HG03280 (cell line): Measurements from ENCODE around the gene PPFIA4.
"Not testable (repeated sequence)": the region's sequence is repeated elsewhere in the genome, so short reads cannot be mapped to it uniquely, and the experiment has no call there.

Experiments used
- ATAC-seq: cut with Tn5 transposase; IDR thresholded peaks from one replicate; pipeline ENCODE4 v1.9.1; 2021; ENCODE audit warnings: mild to moderate bottlenecking, moderate library complexity; ENCODE audit not compliant: unreplicated experiment

The PPFIA4 gene

GRCh38 chr1:203011582-203011981, 14.7 kb upstream of the PPFIA4 start:
- ATAC-seq = no peak

DNA sequence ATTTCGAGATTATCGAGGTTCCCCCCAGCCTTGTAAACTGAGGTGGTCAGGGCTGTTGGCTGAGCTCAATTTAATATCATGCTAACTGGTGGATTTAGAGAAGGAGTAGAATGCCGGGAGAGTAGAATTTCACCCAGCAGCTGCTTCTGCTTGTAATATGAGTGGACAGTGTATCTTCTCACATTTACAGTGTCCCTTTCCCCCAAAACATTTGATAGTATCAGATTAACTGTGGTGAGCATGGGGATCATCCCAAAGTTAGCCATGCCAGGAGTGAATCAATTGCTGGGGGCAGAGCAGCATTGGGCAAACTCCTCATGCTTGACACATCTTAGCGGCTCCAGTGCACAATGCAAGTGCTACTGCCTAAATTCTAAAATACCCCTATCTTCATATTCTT, 9.2 kb upstream of the PPFIA4 start:
- ATAC-seq = no peak

- no peak for ATAC-seq
Observed at GRCh38 chr1:203017692-203018091, 8.6 kb upstream of the PPFIA4 start.

DNA sequence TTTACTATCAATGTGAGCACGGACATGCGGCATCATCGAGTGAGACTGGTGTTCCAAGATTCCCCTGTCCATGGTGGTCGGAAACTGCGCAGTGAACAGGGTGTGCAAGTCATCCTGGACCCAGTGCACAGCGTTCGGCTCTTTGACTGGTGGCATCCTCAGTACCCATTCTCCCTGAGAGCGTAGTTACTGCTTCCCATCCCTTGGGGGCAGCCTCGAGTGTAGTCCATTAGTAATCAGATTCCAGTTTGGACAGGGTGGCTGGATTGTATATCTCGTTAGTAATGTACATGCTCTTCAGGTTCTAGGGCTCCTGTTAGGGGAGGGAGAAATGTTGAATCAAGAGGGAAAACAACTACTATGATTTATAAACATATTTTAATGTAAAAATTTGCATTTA, 3.4 kb upstream of the PPFIA4 start:
- ATAC-seq = not testable (repeated sequence)

DNA sequence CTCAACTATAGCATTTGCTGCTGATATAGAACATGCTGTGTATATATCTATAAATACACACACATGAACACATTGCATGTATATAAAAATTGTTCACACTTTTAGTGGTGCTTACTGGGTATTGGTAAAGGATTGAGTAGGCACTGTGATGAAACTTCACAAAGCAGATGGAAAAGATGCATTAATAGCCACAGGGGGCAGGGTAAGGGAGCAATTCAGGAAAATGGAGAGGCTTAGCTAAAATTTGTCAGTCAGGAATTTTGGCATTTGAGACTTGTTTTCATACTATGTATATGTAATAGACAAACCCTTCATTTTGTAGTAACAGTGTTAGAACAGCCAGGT, 633 bp upstream of the PPFIA4 start:
- ATAC-seq = no peak

DNA sequence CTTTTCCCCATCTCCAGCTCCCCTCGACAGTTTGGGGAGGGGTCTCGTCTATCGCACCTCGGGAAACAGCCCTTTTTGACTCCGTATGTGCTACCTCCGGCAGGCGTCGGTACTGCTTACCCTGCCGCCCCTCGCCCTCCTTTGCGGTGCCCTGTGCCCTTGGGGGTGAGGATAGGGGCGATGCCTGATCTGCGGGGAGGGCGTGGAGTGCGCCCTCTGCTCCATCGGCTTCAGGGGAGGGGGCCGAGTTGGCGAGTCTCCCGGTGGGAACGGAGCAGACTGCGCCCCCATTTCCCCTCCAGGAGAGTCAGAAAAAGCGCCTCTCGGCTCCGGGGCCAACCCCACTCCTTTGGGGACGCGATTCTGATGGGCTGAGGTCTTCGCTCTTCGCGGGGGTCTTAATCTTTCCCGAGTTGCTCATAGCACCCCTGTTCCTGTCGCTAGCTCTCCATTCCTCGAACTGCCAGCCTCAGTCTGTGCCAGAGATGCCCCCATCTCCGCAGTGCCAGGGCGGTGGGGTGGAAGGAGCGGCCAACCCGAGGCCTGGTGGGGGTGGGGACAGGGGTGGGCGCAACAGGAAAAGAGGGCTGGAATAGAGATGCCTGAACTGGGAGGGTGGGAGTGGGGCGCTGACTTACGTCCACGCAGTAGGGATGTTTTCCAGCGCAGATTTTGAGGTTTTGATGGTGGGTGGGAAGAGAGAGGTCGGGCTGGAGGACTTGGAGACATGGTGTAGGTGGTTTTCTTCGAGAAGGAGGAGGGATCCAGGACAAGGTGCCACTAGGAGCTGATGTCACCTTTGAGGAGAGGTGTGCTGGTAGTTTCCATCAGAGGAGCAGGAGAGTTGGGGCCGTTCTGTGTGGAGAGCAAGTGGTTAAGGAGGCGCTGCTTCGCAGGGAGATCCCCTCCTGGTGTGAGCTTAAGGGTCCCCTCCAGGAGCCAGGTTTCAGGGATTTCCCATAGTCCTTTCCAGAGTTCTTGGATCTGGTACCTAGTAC, 674 bp downstream of the PPFIA4 start:
- peak; percentile 26 for ATAC-seq

- no peak for ATAC-seq
Observed at GRCh38 chr1:203028067-203028783, 1.9 kb downstream of the PPFIA4 start.

DNA sequence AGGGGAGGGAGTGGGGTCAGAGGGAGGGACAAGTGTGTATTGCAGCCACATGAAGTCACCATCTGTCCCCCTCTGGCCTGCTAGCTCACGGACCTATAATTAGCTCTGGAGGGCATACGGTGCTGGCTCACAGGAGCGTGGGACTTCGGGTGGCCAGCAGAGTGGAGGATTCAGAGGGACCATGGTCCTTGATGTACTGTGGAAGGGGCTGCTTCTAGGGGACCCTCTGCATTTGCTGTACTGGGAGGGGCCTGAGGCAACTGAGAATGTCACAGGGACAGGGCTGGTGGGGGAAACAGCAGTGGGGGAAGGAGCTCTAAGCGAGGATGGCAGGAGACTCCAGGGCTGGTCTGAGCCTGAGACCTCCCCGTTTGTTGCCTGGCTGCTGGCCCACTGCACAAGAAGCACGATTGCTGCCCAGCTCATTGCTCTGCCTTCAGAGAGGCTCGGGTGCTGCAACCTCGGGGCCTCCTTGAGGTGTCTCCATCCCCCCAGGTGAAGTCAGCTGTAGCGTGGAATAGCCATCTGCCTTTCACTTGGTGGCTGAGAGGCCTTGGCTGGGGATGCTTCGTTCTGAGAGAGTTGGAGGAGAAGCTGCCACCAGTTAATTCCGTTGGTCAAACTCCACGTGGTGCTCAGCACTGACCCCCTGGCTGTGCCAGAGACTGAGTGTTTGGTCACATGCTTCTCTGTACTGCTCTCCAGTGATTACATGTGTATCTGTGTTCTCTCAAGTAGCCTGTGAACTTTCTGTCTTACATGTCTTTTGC, 2.7 kb downstream of the PPFIA4 start:
- ATAC-seq = no peak

- no peak for ATAC-seq
Observed at GRCh38 chr1:203031467-203031866, 5.2 kb downstream of the PPFIA4 start.

GRCh38 chr1:203033287-203033686, 7.0 kb downstream of the PPFIA4 start:
- no peak for ATAC-seq

DNA sequence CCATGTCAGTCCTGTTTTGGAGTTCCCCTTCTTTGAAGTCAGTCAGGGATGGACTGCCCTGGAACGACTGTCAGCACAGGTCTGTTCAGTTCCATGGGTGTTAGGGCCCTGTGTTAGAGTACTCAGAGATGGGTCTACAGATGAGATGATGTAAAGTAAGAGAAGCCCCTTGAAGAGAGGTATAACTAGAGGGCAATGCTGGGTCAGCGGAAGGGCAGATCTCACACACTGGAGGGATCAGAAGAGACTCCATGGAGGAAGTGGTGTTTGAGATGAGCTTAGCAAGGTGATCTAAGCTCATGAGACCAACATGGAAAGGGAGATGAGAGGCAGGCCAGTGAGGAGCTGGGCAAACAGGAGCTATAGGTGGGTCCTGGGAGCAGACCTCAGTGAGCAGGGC, 7.6 kb downstream of the PPFIA4 start:
- no peak for ATAC-seq

- ATAC-seq = no peak
Observed at GRCh38 chr1:203034422-203035110, 8.3 kb downstream of the PPFIA4 start.

GRCh38 chr1:203035111-203036000, 9.1 kb downstream of the PPFIA4 start:
- ATAC-seq = no peak

- no peak for ATAC-seq
Observed at GRCh38 chr1:203036135-203036534, 9.8 kb downstream of the PPFIA4 start.

DNA sequence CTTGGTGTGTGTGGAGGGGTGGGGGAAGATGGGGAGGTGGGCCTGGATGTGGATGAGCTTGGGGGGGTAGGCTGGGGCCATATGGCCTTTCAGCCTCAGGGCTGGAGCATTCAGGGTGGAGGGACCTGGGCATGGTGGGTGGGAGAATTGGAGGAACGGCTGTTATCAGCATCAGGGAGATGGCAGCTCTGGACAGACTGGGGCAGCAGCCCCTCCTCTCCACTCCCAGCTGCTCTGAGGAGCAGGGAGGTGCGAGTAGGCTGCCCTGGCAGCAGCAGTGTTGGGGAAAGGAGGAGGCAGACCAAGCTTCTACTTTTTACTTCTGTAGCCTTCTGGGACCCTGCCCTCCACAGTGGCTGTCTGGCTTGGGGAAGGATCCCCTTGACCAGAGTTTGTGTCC, 10.2 kb downstream of the PPFIA4 start:
- ATAC-seq = no peak

DNA sequence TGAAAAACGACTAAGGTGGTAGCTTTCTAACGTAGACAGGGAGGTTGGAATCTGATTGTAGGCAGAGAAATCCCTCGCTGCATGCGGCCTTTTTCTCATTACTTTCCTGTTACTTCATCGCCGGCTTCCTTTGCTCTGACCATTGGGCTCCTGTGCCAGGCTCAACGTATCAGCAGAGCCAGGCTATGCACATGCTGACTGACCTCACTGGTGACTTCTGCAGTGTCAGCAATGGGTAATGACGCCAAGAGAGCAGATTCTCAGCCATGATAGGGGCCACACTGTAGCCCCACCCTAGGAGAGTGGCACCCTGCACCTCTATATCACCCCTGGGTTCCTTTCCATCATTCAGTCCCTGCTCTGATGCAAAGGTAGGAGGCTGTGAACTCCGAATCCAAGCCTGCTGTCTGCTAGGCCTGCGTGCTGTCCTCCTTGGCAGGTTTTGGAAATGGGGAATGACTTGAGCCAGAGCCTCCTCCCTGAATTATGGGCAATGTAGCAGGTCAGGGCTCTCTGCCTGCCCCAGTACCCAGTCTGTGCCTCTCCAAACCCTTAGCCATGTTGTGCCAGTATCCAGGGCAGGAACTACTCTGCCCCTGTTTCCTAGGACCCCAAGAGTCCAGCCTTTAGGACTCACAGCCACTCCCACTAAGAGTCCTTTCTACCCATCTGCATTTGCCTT, 11.4 kb downstream of the PPFIA4 start:
- no peak for ATAC-seq

DNA sequence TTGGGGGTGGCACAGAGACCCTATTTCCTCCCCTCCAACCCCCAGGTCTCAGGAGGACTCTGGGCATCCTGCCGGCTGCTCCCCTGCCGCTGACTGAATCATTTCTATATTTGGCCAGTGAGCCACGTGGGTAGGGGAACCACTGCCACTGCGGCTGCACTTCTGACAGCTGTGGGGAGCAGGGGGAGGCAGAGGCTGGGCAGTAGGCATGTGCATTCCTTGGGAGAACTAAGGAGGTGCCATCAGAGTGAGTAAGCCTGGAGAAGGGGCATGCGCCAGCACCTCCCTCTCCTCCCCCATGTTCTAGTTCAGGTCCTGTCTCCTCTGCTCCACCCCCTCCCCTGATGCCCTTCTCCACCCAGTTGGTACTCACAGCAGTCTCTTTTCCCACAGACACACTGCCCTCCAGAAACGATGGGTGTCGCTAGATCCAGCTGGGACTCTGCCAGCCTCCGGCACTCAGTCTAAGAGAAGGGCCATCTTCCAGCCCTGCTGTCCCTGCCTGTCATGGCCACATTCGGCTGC, 12.0 kb downstream of the PPFIA4 start:
- no peak for ATAC-seq

DNA sequence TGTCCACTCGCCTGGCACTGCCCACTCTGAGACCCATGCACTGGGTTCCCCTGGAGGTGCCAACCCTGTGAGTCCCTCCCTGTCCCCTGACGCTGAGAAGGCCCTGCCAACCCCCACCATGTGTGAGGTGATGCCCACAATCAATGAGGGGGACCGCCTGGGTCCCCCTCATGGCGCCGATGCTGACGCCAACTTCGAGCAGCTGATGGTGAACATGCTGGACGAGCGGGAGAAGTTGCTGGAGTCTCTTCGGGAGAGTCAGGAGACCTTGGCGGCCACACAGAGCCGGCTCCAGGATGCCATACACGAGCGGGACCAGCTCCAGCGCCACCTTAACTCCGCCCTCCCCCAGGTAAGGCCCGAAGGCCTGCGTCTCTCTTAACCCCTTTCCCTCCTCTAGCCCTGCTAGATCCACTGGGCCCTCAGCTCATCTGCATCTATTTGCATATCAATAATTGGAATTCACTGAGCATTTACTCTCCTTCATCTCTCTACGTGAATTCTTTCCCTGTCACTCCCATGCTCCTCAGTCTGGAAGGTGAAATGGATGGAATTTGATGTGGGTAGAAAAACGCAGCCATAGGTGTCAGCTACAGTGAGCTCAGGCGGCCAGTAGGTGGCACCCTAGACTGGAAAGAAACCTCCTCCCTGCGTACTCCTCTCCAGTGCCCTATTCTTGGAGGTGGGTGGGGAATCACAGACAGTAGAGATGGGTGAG, 12.8 kb downstream of the PPFIA4 start:
- ATAC-seq = no peak
